Common myeloid progenitor, CD34-positive (primary cell): ENCODE results near the gene ACTMAP.

Experiments used
- CTCF ChIA-PET: fragments of 350-600 bp; sonication (Branson Sonifier 250); formaldehyde crosslinking; loops from one replicate; lab custom pipeline; 2021; ENCODE audit warnings: antibody characterized with exemption; lab: Charles Lee
- POLR2A ChIA-PET: fragments of 350-600 bp; sonication (Branson Sonifier 250); formaldehyde crosslinking; loops from one replicate; lab custom pipeline; 2021; ENCODE audit warnings: antibody characterized with exemption; lab: Charles Lee
- DNase-seq, 3 donors: peaks; one replicate each; pipeline versions ENCODE4 v3.0.0 to v3.0.0-alpha.2; 2013
- H3K27ac ChIP-seq, 2 experiments: 1 replicate in 1 of 2; 2 replicates in 1 of 2; pipeline ENCODE4 v1.7.0; 2013; ENCODE audit warnings: inconsistent platforms in 2 of 2, low read length in 2 of 2, mild to moderate bottlenecking in 2 of 2, low read depth in 1 of 2, moderate library complexity in 1 of 2; ENCODE audit not compliant: severe bottlenecking in 2 of 2, insufficient read depth in 1 of 2, poor library complexity in 1 of 2
- H3K27me3 ChIP-seq, 5 experiments: replicated peaks in 2 of 5; 1 replicate in 3 of 5; 2 replicates in 2 of 5; pipeline versions ENCODE4 v1.6.1 to v1.7.0; 2013; ENCODE audit warnings: low read length in 4 of 5, mild to moderate bottlenecking in 2 of 5, moderate library complexity in 2 of 5, inconsistent platforms in 1 of 5; ENCODE audit not compliant: insufficient read depth in 5 of 5, control insufficient read depth in 4 of 5
- H3K36me3 ChIP-seq, 4 experiments: 1 replicate in 2 of 4; 2 replicates in 2 of 4; pipeline versions ENCODE4 v1.6.1 to v1.7.0; 2013; ENCODE audit warnings: low read length in 3 of 4, control low read depth in 1 of 4, mild to moderate bottlenecking in 1 of 4; ENCODE audit not compliant: control insufficient read depth in 4 of 4, insufficient read depth in 4 of 4
- H3K4me1 ChIP-seq, 4 experiments: 1 replicate in 3 of 4; 2 replicates in 1 of 4; pipeline versions ENCODE4 v1.6.1 to v1.7.1; 2013; ENCODE audit warnings: low read length in 3 of 4, mild to moderate bottlenecking in 3 of 4, control low read depth in 1 of 4, inconsistent platforms in 1 of 4, moderate library complexity in 1 of 4; ENCODE audit not compliant: control insufficient read depth in 4 of 4, insufficient read depth in 4 of 4; ENCODE audit errors: control extremely low read depth in 1 of 4
- H3K4me3 ChIP-seq, 7 experiments: 1 replicate in 4 of 7; 2 replicates in 3 of 7; pipeline versions ENCODE4 v1.5.1 to v1.7.0; 2013; ENCODE audit warnings: mild to moderate bottlenecking in 7 of 7, low read length in 6 of 7, moderate library complexity in 6 of 7, inconsistent platforms in 2 of 7, low read depth in 2 of 7, control low read depth in 1 of 7; ENCODE audit not compliant: insufficient read depth in 4 of 7, control insufficient read depth in 1 of 7; ENCODE audit errors: extremely low read depth in 1 of 7
- H3K9me3 ChIP-seq, 5 experiments: 1 replicate in 4 of 5; 2 replicates in 1 of 5; pipeline versions ENCODE4 v1.6.1 to v1.7.1; 2013; ENCODE audit warnings: low read length in 4 of 5, mild to moderate bottlenecking in 2 of 5, inconsistent platforms in 1 of 5, low read depth in 1 of 5, moderate library complexity in 1 of 5; ENCODE audit not compliant: control insufficient read depth in 4 of 5, insufficient read depth in 2 of 5; ENCODE audit errors: control extremely low read depth in 1 of 5
- WGBS: methylation state at CpG from one replicate; pipeline ENCODE4 v1.1.5; 2013; ENCODE audit not compliant: insufficient coverage; 5-methylcytosine and 5-hydroxymethylcytosine counted together

ACTMAP gene

DNA sequence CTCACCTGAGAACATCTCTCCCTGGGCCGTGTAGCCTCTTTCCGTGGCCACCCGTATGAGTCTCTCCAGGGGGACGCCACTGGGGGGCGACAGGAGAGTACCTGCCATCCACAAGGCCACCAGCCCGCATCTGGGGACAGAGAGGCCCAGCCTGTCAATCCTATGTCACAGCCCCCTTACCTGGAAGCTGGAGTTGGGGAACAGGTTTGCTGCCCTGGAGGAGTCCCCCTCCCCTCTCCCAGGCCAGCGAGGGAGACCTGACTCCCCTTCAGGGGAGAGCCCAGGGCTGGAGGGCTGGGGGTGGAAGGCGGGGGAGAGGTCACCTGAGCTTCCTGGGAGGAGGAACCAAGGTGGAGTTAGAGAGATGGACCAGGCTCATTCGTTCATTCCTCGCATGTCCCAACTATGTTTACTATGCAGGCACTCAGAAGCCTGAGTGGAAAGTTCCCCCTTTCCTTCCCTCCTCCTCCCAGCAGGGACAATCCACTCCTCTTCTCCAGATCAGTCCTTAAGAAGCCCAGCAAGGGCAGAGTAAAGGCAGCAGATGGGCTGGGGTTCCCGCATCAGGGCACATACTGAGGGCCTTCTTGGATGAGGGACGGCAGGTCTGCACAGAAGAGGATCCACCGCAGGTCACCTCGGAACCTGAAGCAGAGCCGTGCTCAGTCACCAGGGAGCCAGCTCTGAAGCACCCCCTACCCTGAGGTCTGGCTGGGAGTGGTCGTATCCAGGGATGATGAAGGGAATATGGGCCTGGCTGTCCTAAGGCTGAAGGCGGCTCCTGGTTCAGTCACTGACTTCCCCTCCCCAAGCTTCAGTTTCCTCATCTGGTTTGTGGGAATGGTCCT, 5.5 kb downstream of the ACTMAP start:
- WGBS = 89% methylated on average over 11 of the region's 17 CpGs
- Histone ChIP-seq H3K4me1 (peaks cover 2 to 14% (median 7%) of the 10 kb centered on the region in 4 experiments), H3K9me3 (no peaks in the 10 kb centered on the region), H3K27me3 (no peaks in the 10 kb centered on the region), H3K36me3 (peaks cover 0 to 8% (median 4%) of the 10 kb centered on the region in 4 experiments), H3K27ac (no peak overlapping the region), H3K4me3 (no peak overlapping the region)
- ChIA-PET POLR2A (interaction anchor here (0.6 kb wide), 1 partner anchor 23 kb away, joined by 3 read pairs; no protein-coding TSS in a partner anchor), CTCF (interaction anchor here (1.0 to 1.4 kb wide), 3 partner anchors 12 to 75 kb away, joined by 3 read pairs; no protein-coding TSS in a partner anchor)
- no peak for DNase-seq

- ChIA-PET CTCF (interaction anchor here (0.6 to 1.5 kb wide), 6 partner anchors 8 to 76 kb away, joined by 3 to 4 read pairs (median 3); no protein-coding TSS in a partner anchor), POLR2A (interaction anchor here (0.6 kb wide), 1 partner anchor 24 kb away, joined by 3 read pairs; no protein-coding TSS in a partner anchor)
- Histone ChIP-seq H3K36me3 (peaks cover 0 to 17% (median 11%) of the 10 kb centered on the region in 4 experiments), H3K4me3 (no peak overlapping the region), H3K4me1 (peaks cover 0 to 6% (median 0%) of the 10 kb centered on the region in 4 experiments), H3K27ac (no peak overlapping the region), H3K9me3 (no peaks in the 10 kb centered on the region), H3K27me3 (no peaks in the 10 kb centered on the region)
- DNase-seq = no peak
- 98% methylated on average over 10 of the region's 10 CpGs for WGBS
Observed at GRCh38 chr19:40743926-40744325, 6.4 kb downstream of the ACTMAP start.

DNA sequence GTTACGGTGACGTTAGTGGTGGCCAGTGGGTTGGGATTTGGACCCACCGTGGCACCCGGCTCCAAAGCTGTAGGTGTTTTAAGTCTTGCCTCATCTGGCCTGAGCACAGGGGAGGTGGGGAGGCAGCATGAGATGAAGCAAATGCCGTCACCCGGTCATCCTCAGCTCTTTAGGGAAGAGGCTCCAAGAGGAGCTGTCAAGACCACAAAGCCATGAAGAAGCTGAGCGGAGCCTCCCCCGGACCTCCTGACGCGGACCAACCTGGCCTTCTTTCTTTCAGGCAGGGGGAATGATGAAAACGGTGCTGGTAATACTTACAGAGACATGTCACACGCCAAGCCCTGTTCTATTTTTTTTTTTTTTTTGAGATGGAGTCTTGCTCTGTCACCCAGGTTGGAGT, 7.4 kb downstream of the ACTMAP start:
- no peak for DNase-seq
- H3K27ac ChIP-seq = no peak overlapping the region
- ChIA-PET POLR2A (interaction anchor here (0.7 kb wide), 1 partner anchor 29 kb away, joined by 3 read pairs; no protein-coding TSS in a partner anchor), CTCF (interaction anchor here (0.6 to 2.0 kb wide), 4 partner anchors 9 to 76 kb away, joined by 3 to 6 read pairs (median 4); no protein-coding TSS in a partner anchor)
- WGBS = 95% methylated on average over 11 of the region's 12 CpGs
- no peak overlapping the region for H3K4me3 ChIP-seq
- H3K27me3 ChIP-seq = no peaks in the 10 kb centered on the region
- no peaks in the 10 kb centered on the region for H3K9me3 ChIP-seq
- peaks cover 0 to 20% (median 14%) of the 10 kb centered on the region in 4 experiments for H3K36me3 ChIP-seq
- H3K4me1 ChIP-seq = no peaks in the 10 kb centered on the region

- POLR2A ChIA-PET = interaction anchor here (0.5 kb wide), 1 partner anchor 31 kb away, joined by 3 read pairs; no protein-coding TSS in a partner anchor
- Histone ChIP-seq H3K27ac (no peak overlapping the region), H3K27me3 (no peaks in the 10 kb centered on the region), H3K36me3 (peaks cover 0 to 23% (median 14%) of the 10 kb centered on the region in 4 experiments), H3K4me3 (no peak overlapping the region), H3K4me1 (no peaks in the 10 kb centered on the region), H3K9me3 (no peaks in the 10 kb centered on the region)
- WGBS = 95% methylated on average over 8 of the region's 17 CpGs
- no peak for DNase-seq
- CTCF ChIA-PET = interaction anchor here (0.6 to 2.0 kb wide), 5 partner anchors 9 to 78 kb away, joined by 3 to 6 read pairs (median 4); no protein-coding TSS in a partner anchor
Observed at GRCh38 chr19:40742477-40742876, 7.8 kb downstream of the ACTMAP start.

DNA sequence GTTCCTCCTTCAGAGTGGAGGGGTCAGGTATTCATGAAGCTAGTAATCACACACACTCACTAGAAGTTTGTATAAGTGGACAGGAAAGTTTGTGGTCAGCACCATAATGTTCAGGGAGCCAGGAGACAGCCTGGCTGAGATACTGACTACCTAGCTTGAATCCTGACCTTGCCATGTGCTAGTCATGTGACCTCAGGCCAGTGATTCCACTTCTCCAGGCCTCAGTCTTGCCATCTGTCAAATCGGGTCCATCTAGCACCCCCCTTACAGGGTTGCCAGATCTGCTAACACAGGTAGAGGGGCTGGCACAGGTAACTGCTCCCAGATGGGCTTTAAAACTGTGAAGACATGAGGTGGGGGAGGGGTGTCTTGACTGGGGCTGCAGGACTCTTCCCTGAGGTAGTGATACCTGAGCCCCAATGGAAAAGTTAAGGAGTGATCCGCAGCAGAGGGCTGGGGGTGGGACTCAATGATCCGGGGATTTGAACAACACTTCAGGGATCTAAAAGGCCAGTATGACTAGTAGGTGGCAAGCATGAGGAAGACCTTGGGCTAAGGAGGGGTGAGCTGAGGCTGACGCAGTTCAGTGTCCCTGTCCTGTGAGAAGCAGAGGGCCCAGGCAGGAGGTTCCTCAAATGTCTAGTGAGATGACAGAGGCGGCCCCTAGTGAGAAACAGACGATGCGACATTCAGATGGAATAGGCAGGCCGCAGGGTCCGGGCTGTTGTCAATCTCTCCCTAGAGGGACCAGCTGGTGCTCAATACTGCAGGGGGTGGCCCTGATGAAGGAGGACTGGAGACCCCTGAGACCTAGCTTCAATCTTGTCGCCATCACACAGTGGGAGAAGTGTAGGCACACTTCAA, 8.5 kb downstream of the ACTMAP start:
- POLR2A ChIA-PET = interaction anchor here (0.5 kb wide), 1 partner anchor 31 kb away, joined by 3 read pairs; no protein-coding TSS in a partner anchor

GRCh38 chr19:40740747-40741146, 9.5 kb downstream of the ACTMAP start:
- POLR2A ChIA-PET = no interaction called here

More for the DNA sequence above, 8.5 kb downstream of the ACTMAP start:
- Histone ChIP-seq H3K4me1 (no peaks in the 10 kb centered on the region), H3K36me3 (peaks cover 2 to 30% (median 21%) of the 10 kb centered on the region in 4 experiments), H3K27me3 (no peaks in the 10 kb centered on the region), H3K4me3 (no peak overlapping the region), H3K9me3 (no peaks in the 10 kb centered on the region), H3K27ac (no peak overlapping the region)
- no peak for DNase-seq
- CTCF ChIA-PET = interaction anchor here (0.8 to 2.0 kb wide), 4 partner anchors 8 to 77 kb away, joined by 3 to 6 read pairs (median 4); no protein-coding TSS in a partner anchor
- WGBS = 89% methylated on average over 7 of the region's 10 CpGs

More at GRCh38 chr19:40740747-40741146, 9.5 kb downstream of the ACTMAP start:
- H3K9me3 ChIP-seq = no peaks in the 10 kb centered on the region
- no peak for DNase-seq
- WGBS = 93% methylated on average over 2 of the region's 6 CpGs
- no peaks in the 10 kb centered on the region for H3K4me1 ChIP-seq
- H3K27ac ChIP-seq = no peak overlapping the region
- H3K36me3 ChIP-seq = peaks cover 2 to 36% (median 24%) of the 10 kb centered on the region in 4 experiments
- CTCF ChIA-PET = interaction anchor here (1.3 kb wide), 1 partner anchor 13 kb away, joined by 5 read pairs; no protein-coding TSS in a partner anchor
- H3K4me3 ChIP-seq = no peak overlapping the region
- no peaks in the 10 kb centered on the region for H3K27me3 ChIP-seq
